Erythroblast (primary cell): ENCODE measurements around the gene PTGIS.

Experiments
- GATA1 ChIP-seq: IDR thresholded peaks from 2 replicates; pipeline ENCODE4 v1.6.1; 2011; ENCODE audit warnings: low read depth, mild to moderate bottlenecking, control low read depth, low read length, moderate library complexity
- POLR2A ChIP-seq: IDR thresholded peaks from 2 replicates; pipeline ENCODE4 v1.6.1; 2011; ENCODE audit warnings: mild to moderate bottlenecking, low read length

GRCh38 chr20:49610691-49611538 lies 43.0 kb upstream of the PTGIS start:
- no peak for TF ChIP-seq POLR2A
- no peak for TF ChIP-seq GATA1
